Liver (tissue), 3 donors: Measurements from ENCODE around the gene RASGRF2.

Source experiments
- CTCF ChIP-seq: fragments of 150-350 bp; IDR thresholded peaks from 2 replicates; pipeline ENCODE4 v1.5.1; 2017; ENCODE audit warnings: improper control_type of control experiment, low read depth, low read length; ENCODE audit not compliant: missing input control
- FOXA1 ChIP-seq: IDR thresholded peaks from 2 replicates; pipeline ENCODE4 v1.6.1; 2016; ENCODE audit warnings: antibody characterized with exemption
- MAX ChIP-seq: IDR thresholded peaks from 2 replicates; pipeline ENCODE4 v1.6.1; 2016; ENCODE audit warnings: antibody characterized with exemption
- RXRA ChIP-seq, 2 donors: IDR thresholded peaks; 2 replicates each; pipeline ENCODE4 v1.6.1; 2017 to 2018; ENCODE audit warnings: antibody characterized with exemption in 2 of 2, mild to moderate bottlenecking in 1 of 2
- SP1 ChIP-seq: IDR thresholded peaks from 2 replicates; pipeline ENCODE4 v1.6.1; 2018; ENCODE audit warnings: antibody characterized with exemption, mild to moderate bottlenecking
- YY1 ChIP-seq: IDR thresholded peaks from 2 replicates; pipeline ENCODE4 v1.6.1; 2016; ENCODE audit warnings: antibody characterized with exemption, mild to moderate bottlenecking
- TF ChIP-seq, protein P1 (sequence below): IDR thresholded peaks from 2 replicates; pipeline ENCODE4 v1.6.1; 2016; ENCODE audit warnings: antibody characterized with exemption
- donor health status: healthy.
- donor health status: healthy.

DNA sequence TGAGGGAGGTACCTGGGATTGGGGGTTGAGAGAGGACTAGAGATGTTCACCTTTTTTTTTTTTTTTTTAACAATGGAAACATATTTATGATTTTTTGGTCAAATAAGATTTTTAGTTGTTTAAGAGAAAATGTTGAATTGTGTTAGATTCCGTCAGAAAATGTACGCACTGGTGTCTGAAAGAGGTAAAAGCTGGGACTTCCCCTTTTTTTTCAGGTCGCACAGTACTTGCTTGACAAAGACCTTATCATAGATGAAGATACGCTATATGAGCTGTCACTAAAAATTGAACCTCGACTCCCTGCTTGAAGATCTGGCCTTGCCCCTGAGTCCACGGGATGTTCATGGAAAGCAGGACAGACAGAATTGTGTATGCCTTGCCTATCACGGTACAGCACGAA is 265.3 kb downstream of the RASGRF2 start:
- TF ChIP-seq CTCF (no peak), MAX (no peak), RXRA (IDR thresholded peaks at IDR 0.05) (no peak), SP1 (no peak), FOXA1 (no peak), YY1 (no peak)
- TF ChIP-seq, protein P1, sequence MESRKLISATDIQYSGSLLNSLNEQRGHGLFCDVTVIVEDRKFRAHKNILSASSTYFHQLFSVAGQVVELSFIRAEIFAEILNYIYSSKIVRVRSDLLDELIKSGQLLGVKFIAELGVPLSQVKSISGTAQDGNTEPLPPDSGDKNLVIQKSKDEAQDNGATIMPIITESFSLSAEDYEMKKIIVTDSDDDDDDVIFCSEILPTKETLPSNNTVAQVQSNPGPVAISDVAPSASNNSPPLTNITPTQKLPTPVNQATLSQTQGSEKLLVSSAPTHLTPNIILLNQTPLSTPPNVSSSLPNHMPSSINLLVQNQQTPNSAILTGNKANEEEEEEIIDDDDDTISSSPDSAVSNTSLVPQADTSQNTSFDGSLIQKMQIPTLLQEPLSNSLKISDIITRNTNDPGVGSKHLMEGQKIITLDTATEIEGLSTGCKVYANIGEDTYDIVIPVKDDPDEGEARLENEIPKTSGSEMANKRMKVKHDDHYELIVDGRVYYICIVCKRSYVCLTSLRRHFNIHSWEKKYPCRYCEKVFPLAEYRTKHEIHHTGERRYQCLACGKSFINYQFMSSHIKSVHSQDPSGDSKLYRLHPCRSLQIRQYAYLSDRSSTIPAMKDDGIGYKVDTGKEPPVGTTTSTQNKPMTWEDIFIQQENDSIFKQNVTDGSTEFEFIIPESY = no peak
